GM12873 (cell line): ENCODE results near the gene GLIS1.

ENCODE experiments used
- TF ChIP-seq, protein P1 (sequence below): IDR thresholded peaks from 2 replicates; pipeline ENCODE4 v1.5.1; 2012; ENCODE audit warnings: low read depth, mild to moderate bottlenecking, moderate library complexity, low read length, control low read depth; ENCODE audit not compliant: insufficient read depth; ENCODE audit errors: missing control alignments

GLIS1 gene

DNA sequence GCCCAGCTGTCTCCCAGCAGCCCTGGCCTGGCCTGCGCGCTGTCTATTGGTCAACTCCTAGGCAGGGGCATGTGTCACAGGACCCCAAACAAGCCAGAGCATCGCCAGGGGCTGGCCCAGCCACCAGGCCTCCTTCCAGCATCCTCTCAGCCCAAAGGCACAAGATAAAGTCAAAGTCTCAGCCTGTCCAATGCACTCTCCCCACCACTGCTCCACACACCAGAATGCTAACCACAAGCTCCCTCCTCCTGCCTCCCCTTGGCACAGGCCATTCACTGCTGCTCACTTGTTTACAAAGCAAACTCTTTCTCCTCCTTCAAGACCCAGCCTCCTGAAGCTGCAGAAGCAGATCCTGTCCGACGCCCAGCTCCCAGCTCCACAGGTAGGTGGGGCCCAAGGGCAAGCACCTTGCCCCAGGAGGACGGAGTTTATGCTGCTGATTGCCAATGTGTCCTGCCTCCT lies 146.4 kb downstream of the GLIS1 start:
- TF ChIP-seq, protein P1, sequence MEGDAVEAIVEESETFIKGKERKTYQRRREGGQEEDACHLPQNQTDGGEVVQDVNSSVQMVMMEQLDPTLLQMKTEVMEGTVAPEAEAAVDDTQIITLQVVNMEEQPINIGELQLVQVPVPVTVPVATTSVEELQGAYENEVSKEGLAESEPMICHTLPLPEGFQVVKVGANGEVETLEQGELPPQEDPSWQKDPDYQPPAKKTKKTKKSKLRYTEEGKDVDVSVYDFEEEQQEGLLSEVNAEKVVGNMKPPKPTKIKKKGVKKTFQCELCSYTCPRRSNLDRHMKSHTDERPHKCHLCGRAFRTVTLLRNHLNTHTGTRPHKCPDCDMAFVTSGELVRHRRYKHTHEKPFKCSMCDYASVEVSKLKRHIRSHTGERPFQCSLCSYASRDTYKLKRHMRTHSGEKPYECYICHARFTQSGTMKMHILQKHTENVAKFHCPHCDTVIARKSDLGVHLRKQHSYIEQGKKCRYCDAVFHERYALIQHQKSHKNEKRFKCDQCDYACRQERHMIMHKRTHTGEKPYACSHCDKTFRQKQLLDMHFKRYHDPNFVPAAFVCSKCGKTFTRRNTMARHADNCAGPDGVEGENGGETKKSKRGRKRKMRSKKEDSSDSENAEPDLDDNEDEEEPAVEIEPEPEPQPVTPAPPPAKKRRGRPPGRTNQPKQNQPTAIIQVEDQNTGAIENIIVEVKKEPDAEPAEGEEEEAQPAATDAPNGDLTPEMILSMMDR: peak; percentile 20

GRCh38 chr1:53591924-53592323 lies 147.0 kb downstream of the GLIS1 start:
- TF ChIP-seq, protein P1: no peak

DNA sequence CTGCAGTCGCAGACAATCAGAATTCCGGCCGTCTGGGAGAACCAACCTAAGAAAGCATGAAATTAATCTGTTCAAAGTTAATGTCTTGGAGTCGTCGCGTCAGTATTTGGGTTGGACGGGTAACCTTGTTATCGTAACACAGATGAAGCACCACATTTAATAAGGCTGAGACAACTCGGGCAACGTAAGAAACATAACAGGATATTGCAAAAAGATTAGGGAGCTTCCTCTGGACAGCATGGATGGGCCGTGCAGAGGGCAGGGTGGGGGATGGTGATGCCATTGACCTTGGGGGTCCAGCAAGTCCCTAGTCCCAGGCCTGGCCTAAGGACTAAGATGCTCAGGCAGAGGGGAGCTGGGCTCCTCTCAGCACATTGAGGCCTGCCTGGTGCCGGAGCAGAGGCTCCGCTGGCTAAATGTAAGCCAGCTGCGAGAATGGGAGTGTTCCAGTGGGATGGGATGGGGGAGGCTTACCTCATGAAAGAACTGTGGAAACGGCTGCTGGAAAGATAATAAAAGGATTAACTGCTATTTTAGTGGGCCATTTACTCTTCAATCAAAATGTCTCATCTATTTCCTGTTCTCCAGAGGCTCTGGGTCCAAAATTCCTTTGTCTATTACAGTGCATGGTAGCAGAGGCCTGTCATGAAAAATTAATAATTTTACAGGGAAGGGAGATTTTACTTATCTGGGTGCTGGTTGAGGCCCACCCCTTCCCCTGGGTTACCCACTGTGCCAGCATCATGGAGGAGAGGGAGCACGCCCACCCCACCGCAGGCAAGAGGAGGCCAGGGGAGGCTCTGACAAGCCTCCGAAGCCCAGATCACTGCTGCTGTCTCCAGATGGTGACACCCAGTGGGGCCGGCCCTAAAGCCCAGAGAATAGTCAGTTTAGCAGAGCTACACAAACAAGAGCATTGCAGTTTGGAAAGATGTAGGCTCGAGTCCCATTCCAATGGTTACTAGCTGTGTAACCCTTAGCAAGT lies 148.1 kb downstream of the GLIS1 start:
- TF ChIP-seq, protein P1: no peak

- TF ChIP-seq, protein P1: no peak
These were observed 148.9 kb downstream of the GLIS1 start for GRCh38 chr1:53590104-53590503.

- TF ChIP-seq, protein P1: no peak
These were observed 149.7 kb downstream of the GLIS1 start for GRCh38 chr1:53589043-53589887.

- TF ChIP-seq, protein P1: no peak
These were observed 150.7 kb downstream of the GLIS1 start for GRCh38 chr1:53588053-53588779.
